GM19324 (cell line): Measurements from ENCODE around the gene TDRD1.

Experiments
- ATAC-seq: cut with Tn5 transposase; IDR thresholded peaks from one replicate; pipeline ENCODE4 v1.9.1; 2021; ENCODE audit warnings: mild to moderate bottlenecking, moderate library complexity; ENCODE audit not compliant: unreplicated experiment, low FRiP score

Gene TDRD1

DNA sequence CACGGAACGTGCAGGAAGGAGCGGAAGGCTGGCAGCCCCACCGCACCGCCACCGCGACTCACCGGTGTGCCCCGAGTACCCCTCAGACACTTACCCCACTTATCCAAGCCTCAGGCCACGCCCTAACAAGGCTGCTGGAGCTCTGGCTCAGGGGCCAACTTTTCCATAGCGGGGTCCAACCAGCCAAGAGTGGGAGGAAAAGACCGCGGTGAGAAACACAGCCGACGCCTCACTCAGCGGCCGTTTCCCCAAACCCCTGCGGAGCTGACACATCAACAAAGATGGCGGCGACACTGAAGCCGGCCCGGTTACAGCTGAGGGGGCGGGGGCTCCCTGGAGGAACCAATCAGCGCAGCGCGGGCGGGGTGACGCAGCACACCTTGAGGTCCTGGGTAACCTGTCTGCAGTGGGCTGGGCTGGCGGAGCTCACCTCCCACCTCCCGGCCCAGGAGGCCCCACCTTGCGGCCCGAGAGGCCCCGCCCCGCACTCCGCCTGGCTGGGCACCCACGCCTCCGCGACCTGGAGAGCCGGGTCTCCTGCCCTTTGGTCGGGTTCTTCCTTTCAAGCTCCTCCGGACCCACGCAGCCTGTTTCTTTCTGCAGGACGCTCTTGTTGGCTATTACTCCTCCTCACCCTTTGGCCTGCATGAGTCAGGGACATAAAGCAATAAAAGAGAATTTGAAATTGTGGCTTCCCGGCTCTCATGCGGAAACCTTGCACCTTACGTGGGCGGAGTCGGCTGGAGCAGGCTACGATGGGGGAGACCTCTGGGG lies 5.0 kb upstream of the TDRD1 start, which contains the start of gene CCDC186:
Gene CCDC186, minus strand, starts transcription at position 283 of the 774 bp plus-strand sequence. CDS start 10,935 bp downstream, outside the sequence.
- ATAC-seq, result peak; percentile 100

DNA sequence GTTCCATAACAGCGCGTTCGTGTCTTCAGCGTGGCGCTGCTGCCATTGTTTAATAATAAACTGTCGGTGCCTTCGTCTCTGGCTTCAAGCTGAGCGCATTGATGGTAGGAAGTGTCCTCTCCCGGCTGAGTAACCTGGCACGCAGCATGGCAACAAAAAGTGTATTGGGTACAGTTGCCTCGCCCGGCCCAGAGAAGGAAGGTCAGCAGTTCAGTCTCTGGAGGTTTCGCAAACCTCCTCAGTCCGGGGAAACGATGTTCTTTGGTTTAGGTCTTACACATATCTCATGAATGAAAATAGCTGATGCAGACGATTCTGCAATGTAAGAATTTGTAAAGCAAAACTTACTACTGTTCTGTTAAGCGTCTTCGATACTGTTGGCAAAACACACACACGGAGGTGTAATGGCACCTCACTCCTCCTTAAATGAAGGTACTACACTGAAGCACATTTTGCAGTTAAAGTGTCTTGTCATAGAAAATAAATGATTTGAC lies 4.4 kb upstream of the TDRD1 start:
- peak; percentile 14 for ATAC-seq

DNA sequence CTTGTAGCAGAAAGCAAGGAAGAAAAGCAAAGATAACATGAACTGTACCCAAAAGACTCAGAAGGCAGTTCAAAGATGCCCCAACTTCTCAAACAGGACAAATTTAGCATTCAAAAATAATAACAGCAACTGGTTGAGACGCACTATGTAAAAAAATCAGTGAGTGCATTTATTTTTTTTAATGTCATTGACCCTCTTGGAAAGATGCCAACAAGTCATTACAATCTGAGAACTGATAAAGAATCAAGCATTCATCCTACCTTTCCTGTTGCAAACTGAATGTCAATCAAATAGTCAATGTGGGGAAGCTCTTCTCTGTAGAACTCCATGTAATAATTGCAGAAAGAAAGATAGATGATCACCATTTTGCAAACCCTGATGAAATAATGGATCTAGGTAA lies 3.5 kb upstream of the TDRD1 start:
- ATAC-seq, result no peak

DNA sequence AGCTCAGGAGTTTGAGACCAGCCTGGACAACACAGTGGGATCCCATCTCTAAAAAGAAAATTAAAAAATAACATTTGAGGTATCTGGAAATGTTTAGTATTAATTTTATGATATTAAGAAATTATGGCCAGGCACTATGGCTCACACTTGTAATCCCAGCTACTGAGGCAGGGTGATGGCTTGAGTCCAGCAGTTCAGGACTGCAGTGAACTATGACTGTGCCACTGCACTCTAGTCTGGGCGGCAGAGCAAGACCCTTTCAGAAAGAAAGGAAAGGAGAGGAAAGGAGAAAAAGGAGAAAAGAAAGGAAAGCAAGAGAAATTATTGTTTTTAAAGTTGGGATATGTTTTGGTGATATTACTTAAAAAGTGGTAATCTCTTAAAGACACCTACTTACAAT lies 2.6 kb upstream of the TDRD1 start:
- no peak for ATAC-seq

DNA sequence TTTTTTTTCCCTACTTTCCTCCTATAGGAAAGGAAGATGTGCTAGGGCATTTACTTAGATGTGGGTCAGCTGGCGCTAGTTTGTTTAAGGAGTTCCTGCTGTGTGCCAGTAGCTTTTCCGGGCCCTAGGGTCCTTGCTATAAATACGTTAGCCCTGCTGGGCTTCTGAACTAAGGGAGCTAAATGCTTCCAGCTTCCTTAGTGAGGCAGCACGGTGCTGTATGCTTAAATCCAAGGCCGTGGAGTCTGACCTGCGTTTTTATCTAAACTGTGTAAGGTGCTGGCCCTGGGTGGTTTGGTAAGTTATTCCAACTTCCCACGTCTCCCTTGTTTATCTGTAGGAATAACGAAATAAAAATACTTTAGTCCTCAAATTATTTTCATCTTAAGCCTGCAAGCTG lies 594 bp downstream of the TDRD1 start:
- no peak for ATAC-seq

DNA sequence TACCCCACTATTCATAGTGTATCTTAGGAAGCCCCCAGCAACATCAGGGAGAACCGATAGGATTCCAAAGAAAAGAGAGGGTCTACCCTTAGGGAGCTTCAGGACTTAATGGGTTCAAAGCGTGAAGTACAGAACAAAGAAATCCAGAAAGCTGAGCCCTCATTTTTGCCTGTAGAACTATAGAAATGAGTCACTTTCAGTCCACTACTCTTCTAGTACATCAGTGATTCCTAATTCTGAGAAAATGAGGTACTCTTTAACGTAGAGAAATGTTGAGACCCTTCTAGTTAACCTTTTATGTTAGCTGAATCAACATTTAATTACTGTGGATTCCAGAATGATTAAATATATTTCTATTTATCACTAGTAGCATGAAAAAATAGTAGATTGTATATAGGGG lies 1.8 kb downstream of the TDRD1 start:
- ATAC-seq, result no peak

DNA sequence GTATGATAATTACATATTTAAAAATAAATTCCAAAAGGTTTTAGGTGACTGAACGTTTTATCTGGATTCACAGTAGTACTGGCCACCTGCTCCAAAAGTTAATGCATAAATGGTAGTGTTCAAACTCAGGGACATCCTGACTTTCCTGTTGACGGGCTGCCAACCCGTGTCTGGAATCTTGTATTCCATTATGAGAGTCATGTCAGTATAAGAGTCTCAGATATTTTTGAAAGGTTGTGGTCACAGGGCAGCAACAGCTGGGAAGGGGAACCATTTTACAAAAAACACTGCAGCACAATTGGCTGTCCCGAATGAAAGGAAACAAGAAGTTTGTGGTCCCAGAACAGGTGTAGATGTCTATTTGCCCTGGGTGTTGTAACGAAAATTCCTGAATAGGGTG lies 2.8 kb downstream of the TDRD1 start:
- no peak for ATAC-seq

DNA sequence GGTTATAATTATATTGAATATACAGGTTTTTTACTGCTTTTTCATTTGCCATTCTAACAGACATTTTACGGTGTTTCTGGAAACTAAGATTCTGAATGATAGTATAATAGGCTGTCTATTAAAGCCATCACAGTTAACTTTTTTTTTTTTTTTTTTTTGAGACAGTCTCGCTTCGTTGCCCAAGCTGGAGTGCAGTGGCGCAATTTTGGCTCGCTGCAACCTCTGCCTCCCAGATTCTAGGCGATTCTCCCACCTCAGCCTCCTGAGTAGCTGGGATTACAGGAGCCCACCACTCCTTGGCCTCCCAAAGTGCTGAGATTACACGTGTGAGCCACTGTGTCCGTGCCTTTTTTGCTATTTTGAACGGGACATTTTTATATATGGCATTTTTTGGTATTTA lies 4.4 kb downstream of the TDRD1 start:
- no peak for ATAC-seq

DNA sequence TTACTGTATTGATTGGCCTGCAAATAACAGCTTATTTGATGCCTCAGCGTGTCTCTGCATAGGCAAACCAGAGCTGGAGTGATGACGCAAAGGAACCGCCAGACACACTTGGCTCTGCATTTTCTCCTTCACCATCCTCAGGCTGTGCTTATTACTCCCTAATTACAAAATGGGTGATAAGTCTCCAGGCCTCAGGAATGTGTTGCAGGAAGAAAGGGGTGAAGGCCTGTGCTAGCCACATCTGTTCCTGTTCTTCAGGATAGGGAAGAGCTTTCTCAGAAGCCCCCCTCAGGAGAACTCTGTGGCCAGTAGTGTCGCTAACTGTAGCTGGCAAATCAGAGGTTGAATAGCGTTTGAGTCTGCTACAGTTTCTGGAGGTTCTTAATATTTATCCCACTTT lies 5.1 kb downstream of the TDRD1 start:
- no peak for ATAC-seq

DNA sequence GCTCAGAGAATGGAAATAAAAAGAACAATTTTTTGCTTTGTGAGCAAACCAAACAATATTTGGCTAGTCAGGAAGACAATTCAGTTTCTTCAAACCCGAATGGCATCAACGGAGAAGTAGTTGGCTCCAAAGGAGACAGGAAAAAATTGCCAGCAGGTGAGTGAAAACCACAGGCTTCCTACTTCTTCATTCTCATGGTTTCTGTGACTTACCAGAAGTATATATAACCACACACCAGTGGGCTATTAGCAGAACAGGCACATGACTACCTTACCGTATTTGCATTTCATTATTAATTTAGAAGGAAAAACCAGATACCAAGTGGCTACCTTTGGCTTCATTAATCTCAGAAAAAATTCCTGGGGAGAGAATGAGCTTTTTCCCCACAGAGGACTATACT lies 8.8 kb downstream of the TDRD1 start:
- no peak for ATAC-seq

DNA sequence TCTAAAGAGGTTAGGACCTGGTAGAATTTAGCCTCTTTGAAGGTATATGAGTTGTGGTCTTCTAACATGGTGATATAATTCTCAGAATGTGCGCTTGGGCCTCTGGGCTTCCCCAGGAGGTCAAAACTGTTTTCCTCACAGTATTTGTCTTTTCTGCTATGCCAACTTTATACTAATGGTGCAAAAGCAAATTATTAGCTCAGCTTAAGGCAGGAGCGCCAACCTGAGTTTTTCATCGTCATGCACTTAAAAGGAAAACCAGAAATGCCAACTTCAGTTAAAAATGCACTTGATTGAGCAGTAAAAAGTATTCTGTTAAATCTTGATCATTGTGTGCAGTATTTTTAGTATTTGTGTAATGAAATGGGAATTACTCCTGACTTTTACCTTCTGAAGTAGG lies 9.7 kb downstream of the TDRD1 start:
- ATAC-seq, result no peak

DNA sequence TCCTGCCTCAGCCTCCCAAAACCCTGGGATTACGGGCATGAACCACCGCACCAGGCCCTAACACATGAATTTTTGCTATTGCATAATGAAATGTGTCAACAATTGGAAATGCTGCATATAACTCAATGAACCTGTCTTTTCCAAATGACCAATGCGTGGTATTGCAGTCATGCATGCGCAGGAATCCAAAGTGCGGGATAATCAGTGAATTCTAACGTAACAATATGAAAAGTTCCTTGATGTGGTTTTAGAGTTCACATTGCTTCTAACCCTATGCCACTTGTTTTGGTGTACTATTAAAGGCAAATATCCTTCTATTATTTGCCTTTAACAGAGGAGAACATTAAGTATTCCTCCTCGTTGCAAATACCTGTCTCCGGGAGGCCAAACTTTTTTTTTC lies 10.5 kb downstream of the TDRD1 start:
- ATAC-seq, result no peak

DNA sequence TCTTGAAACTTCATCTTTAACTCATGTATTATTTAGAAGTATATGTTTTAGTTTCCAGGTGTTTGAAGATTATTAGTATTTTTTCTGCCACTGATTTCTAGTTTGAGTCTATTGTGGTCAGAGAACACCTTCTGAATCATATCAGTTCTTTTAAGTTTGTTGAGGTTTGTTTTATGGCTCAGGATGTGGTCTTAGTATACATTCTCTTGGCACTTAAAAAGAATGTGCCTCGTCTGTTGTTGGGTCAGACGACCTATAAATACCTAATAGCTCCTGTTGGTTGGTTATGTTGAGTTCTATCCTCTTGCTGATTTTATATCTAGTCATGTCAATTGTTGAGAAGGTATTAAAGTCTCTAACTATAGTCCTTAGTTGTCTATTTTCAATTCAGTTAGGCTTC lies 15.9 kb downstream of the TDRD1 start:
- ATAC-seq, result no peak

DNA sequence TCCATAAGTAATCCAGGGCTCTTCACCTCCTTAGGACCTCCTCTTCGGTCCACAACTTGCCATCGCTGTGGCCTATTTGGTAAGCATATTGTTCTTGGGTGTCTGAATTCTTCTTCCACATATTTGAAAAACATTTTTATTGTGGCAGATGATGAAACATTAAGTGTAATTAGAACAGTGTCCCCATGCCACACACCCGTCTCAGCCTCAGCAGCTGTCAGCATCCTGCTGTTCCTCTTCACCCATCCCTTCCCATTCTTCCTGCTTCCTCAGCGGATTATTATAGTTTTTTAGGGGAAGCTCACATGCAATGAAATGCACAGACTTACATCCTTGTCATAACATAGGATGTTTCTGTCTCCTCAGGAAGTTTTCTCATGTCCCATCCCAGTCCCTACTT lies 20.1 kb downstream of the TDRD1 start:
- no peak for ATAC-seq

DNA sequence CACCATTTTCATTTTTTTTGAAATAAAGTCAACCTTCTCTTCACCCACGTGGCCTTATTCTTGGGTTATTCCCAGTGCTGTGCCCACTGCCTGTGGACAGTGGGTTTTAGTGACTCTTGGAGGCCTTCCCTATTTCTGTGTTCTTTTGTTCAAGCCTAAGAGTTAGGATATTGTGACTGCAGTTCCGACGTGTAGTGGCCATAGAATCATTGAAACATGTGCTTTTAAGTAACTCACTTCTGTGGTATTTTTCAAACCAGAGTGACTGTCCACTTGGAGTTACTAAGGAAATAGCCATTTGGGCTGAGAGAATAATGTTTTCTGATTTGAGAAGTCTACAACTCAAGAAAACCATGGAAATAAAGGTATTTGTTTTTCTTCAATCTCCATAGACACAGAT lies 23.7 kb downstream of the TDRD1 start:
- no peak for ATAC-seq

DNA sequence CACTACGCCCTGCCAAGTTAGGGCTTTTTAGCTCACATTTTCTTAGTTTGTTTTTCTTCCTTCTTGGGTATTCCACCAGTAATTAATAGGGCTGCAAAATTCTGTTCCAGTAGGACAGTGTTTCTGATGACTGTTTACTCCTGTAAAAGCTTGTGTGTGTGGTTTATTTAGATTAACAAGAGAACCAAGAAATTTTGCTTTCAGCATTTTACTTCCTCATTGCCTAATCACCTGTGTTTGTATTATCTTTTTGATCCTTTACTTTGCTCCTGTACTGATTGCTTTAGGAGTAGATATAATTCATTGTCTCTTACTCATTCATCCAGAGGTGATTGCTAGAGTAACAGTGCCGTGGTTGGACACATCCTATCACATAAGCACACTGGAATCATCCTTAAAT lies 27.7 kb downstream of the TDRD1 start:
- ATAC-seq, result no peak

DNA sequence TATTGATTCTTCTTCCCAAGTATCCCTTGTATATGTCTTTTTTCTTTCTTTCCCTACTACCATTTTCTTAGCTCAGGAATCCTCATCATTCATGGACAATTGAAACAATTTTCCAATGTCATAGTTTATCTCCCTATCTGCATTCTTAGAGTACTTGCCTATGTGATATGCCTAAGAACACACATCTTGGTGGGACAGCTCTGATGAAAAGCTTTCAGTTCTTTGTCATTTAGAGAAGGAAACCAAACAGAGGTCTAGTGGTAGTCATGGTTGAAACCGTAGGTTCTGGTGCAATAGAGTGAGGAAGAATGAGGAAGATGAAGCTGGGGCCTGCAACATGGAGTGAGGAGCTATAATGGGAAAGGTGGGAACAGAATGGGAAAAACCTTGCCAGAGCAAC lies 28.2 kb downstream of the TDRD1 start:
- ATAC-seq, result no peak

DNA sequence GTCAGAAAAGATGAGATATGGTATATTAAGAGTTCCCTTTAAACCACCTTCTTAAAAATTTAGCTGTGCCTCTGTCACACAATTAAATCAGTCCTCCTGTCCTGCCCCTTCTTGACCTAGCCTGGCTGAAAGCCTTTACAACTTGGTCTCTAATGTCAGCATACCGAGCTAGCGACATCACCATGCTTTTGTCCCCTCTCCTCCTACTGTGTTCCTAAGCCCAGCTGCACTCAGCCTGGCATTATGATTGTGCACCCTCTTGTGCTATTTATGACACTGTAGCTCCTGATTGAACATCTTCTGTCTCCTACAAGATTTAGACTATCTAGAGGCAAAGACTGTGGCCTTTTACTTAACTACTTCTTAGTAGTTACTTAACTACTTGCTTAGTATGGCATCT lies 29.2 kb downstream of the TDRD1 start:
- no peak for ATAC-seq

DNA sequence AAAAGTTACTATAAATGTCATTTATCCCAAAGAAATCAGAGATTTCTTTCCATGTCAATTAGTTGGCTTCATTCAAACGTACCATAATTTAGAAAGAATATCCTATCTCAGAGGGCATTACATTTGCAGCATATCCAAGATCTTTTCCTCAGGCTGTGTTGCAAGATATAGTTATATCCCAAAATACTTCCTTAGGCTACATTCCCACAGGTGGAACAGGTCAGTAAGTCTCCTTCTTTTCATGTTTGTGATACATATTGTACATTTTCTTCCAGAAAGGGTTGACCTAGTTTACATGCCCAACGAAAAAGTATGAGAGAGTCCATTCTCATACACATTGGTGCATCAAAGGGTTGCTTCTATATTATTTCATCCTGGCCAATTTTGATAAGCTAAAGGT lies 33.0 kb downstream of the TDRD1 start:
- no peak for ATAC-seq

DNA sequence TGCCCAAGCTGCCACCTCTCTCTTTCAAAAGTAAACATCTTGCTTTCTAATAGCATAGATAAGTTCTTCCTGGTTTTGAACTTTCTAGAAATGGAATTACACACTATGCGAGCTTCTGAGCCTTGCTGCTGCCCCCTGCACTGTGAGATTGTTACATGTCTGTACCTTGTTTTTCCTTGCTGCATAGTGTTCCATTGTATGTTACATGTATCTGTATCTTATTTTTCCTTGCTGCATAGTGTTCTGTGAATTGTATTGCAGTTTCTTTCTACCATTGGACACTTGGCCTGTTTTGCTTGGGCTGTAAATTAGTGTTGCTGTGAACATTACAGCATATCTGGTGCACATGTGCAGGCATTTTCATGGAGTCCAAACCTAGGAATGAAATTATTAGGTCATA lies 35.9 kb downstream of the TDRD1 start:
- no peak for ATAC-seq

DNA sequence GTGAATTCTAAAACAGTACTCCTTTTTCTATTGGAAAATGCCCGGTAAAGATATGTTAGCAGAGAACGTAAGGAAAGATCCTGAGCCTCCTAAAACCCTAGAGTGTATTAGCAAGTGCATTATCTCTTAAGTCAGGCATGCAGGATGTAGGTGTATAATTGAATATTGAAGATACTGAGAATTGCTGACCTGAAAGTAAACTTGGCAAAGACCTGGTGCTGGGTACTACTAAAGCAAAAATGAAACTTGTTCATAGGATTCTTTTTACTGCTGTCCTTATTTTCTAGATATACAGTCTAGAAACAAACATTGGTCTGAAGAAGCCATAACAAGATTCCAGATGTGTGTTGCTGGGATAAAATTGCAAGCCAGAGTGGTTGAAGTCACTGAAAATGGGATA lies 41.1 kb downstream of the TDRD1 start:
- ATAC-seq, result no peak

DNA sequence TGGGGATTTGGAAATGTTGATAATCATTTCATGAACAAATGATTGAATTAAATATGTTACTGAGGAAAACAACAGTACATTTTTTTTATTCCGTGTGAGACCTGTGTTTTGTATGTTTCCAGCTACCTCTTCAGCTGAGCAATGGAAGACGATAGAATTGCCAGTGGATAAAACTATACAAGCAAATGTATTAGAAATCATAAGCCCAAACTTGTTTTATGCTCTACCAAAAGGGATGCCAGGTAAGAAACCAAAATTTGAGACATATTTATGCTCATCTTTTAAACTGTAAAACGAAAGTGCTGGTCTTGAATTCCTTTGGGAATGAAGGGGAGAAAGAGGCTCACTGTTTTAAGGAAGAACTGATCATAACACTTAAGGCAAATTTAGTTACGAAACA lies 42.1 kb downstream of the TDRD1 start:
- ATAC-seq, result no peak

DNA sequence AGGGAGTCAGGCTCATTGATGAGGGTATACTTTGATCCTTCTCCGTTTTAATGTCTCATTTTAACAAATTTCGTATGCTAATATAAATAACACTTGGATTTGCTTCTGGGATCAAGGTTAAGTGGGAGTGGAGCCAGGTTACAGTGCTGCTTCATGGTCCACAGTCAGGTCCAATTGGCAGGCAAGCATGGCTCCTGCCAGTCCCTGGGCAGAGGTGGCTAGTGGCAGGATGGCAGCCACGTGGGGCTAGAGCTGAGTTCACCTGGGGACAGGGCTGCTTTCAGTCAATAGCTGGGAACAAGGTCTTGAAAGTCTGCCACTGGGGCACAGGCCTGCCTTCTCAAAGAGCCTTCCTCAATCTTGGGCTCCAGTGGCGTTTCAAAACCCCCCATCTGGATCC lies 43.9 kb downstream of the TDRD1 start:
- ATAC-seq, result no peak
